Panc1 (cell line): Measurements from ENCODE around the gene NR5A1. TPM values are rescaled to one million over a fixed set of nuclear protein-coding genes. Genes with fewer than 3 reads are reported as not detected.

Experiments used
- ATAC-seq: fragments of 200-7000 bp; cut with Tn5 transposase; 2 replicates; pipeline ENCODE4 v1.9.1; 2020; ENCODE audit warnings: mild to moderate bottlenecking, moderate library complexity
- BruUV-seq: library from RNA; stranded (reverse); fragments of 400-500 nt; replicated peaks from 2 replicates; lab custom pipeline; 2021; lab: Mats Ljungman, UMichigan
- CTCF ChIA-PET: fragments of 300-600 bp; sonication (Branson Sonifier 250); formaldehyde crosslinking; loops from one replicate; lab custom pipeline; 2022; ENCODE audit warnings: antibody characterized with exemption; lab: Charles Lee
- POLR2A ChIA-PET: fragments of 300-600 bp; sonication (Branson Sonifier 250); formaldehyde crosslinking; loops from one replicate; lab custom pipeline; 2022; ENCODE audit warnings: antibody characterized with exemption; lab: Charles Lee
- DNase-seq: peaks from one replicate; pipeline ENCODE4 v3.0.0-alpha.2; 2010; ENCODE audit warnings: low read depth, low spot score
- H3K27ac ChIP-seq: 2 replicates; pipeline ENCODE4 v1.5.1; 2011; ENCODE audit warnings: mild to moderate bottlenecking, low read length, inconsistent platforms
- H3K27me3 ChIP-seq: fragments of 200-500 bp; sonication (Bioruptor generic); 2 replicates; pipeline ENCODE4 v1.6.0; 2014; ENCODE audit warnings: low read length, inconsistent platforms; ENCODE audit not compliant: control insufficient read depth, insufficient read depth
- H3K36me3 ChIP-seq: fragments of 200-500 bp; sonication (Bioruptor generic); 2 replicates; pipeline ENCODE4 v1.5.1; 2014; ENCODE audit warnings: inconsistent platforms, mild to moderate bottlenecking, low read length, moderate library complexity; ENCODE audit not compliant: control insufficient read depth, insufficient read depth
- H3K4me1 ChIP-seq: 2 replicates; pipeline ENCODE4 v1.5.1; 2011; ENCODE audit warnings: inconsistent platforms, mild to moderate bottlenecking, low read length, moderate library complexity; ENCODE audit not compliant: control insufficient read depth, insufficient read depth
- H3K4me3 ChIP-seq, 2 experiments: 2 replicates each; pipeline ENCODE4 v1.5.1; 2011 to 2012; ENCODE audit warnings: low read depth in 2 of 2, low read length in 2 of 2, mild to moderate bottlenecking in 2 of 2, inconsistent platforms in 1 of 2, moderate library complexity in 1 of 2
- H3K9me3 ChIP-seq: fragments of 200-500 bp; sonication (Bioruptor generic); 2 replicates; pipeline ENCODE4 v1.5.1; 2014; ENCODE audit warnings: low read depth, mild to moderate bottlenecking, inconsistent platforms, low read length, moderate library complexity; ENCODE audit not compliant: control insufficient read depth, insufficient read depth
- CTCF ChIP-seq: fragments of 450-650 bp; IDR thresholded peaks from 2 replicates; pipeline ENCODE4 v1.5.1; 2017; ENCODE audit warnings: mild to moderate bottlenecking
- POLR2AphosphoS5 ChIP-seq: IDR thresholded peaks from 2 replicates; pipeline ENCODE4 v1.6.1; 2012; ENCODE audit warnings: mild to moderate bottlenecking, low read depth, low read length, moderate library complexity
- SIN3A ChIP-seq: IDR thresholded peaks from 2 replicates; pipeline ENCODE4 v1.6.1; 2012; ENCODE audit warnings: low read depth, mild to moderate bottlenecking, low read length, moderate library complexity, borderline replicate concordance; ENCODE audit not compliant: insufficient read depth
- TCF7L2 ChIP-seq: IDR thresholded peaks from 2 replicates; pipeline ENCODE4 v1.6.1; 2011; ENCODE audit warnings: mild to moderate bottlenecking, low read depth, low read length, inconsistent platforms
- in situ Hi-C: cut with HindIII; loops from 2 replicates; pipeline ENCODE4 v1.10.0; 2016; ENCODE audit warnings: low sequenced_read_pairs, low pct_unique_long_range_greater_than_20kb
- intact Hi-C: fragments of 100-400 bp; cut with micrococcal nuclease; formaldehyde crosslinking; loops from one replicate; pipeline ENCODE4 v1.10.0; 2022; ENCODE audit not compliant: unreplicated experiment
- total RNA-seq: library from RNA; stranded (reverse); gene quantifications from one replicate; pipeline ENCODE4 v1.2.1, GENCODE V29; 2021; ENCODE audit not compliant: unreplicated experiment
- TF ChIP-seq, protein P1 (sequence below), 2 experiments: IDR thresholded peaks; 2 replicates each; pipeline ENCODE4 v1.6.1; 2011 to 2012; ENCODE audit warnings: low read depth in 2 of 2, control low read depth in 1 of 2, low read length in 1 of 2, mild to moderate bottlenecking in 1 of 2, moderate library complexity in 1 of 2; ENCODE audit not compliant: insufficient read depth in 1 of 2

Gene NR5A1
- total RNA-seq, 1 experiment from 2014 or later, result 2.5 TPM

- intact Hi-C loops, result no loop called here
- TF ChIP-seq, protein P1, sequence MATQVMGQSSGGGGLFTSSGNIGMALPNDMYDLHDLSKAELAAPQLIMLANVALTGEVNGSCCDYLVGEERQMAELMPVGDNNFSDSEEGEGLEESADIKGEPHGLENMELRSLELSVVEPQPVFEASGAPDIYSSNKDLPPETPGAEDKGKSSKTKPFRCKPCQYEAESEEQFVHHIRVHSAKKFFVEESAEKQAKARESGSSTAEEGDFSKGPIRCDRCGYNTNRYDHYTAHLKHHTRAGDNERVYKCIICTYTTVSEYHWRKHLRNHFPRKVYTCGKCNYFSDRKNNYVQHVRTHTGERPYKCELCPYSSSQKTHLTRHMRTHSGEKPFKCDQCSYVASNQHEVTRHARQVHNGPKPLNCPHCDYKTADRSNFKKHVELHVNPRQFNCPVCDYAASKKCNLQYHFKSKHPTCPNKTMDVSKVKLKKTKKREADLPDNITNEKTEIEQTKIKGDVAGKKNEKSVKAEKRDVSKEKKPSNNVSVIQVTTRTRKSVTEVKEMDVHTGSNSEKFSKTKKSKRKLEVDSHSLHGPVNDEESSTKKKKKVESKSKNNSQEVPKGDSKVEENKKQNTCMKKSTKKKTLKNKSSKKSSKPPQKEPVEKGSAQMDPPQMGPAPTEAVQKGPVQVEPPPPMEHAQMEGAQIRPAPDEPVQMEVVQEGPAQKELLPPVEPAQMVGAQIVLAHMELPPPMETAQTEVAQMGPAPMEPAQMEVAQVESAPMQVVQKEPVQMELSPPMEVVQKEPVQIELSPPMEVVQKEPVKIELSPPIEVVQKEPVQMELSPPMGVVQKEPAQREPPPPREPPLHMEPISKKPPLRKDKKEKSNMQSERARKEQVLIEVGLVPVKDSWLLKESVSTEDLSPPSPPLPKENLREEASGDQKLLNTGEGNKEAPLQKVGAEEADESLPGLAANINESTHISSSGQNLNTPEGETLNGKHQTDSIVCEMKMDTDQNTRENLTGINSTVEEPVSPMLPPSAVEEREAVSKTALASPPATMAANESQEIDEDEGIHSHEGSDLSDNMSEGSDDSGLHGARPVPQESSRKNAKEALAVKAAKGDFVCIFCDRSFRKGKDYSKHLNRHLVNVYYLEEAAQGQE (IDR thresholded peaks at IDR 0.05; ENCODE audit: insufficient read depth in 1 of 2, low read depth in 2 of 2, low read length in 1 of 2), result no peak
- no peak for TF ChIP-seq TCF7L2
- no peak for TF ChIP-seq SIN3A
- no peak for TF ChIP-seq CTCF
- no peak for TF ChIP-seq POLR2AphosphoS5
- no peak for DNase-seq
- Histone ChIP-seq H3K36me3 (no peaks in the 10 kb centered on the region), H3K27ac (no peak overlapping the region), H3K27me3 (no peaks in the 10 kb centered on the region; the same call in 1 of the 2 replicates), H3K4me1 (no peaks in the 10 kb centered on the region), H3K9me3 (no peaks in the 10 kb centered on the region), H3K4me3 (no peak overlapping the region)
- ChIA-PET CTCF (interaction anchor here (0.7 kb wide), 1 partner anchor 652 kb away, joined by 16 read pairs; no protein-coding TSS in a partner anchor), POLR2A (no interaction called here)
- in situ Hi-C loops, result no loop called here
- BruUV-seq, result no TSS peak
- ATAC-seq, result no peak
These were observed 4.2 kb downstream of the NR5A1 start for GRCh38 chr9:124502711-124503702.

DNA sequence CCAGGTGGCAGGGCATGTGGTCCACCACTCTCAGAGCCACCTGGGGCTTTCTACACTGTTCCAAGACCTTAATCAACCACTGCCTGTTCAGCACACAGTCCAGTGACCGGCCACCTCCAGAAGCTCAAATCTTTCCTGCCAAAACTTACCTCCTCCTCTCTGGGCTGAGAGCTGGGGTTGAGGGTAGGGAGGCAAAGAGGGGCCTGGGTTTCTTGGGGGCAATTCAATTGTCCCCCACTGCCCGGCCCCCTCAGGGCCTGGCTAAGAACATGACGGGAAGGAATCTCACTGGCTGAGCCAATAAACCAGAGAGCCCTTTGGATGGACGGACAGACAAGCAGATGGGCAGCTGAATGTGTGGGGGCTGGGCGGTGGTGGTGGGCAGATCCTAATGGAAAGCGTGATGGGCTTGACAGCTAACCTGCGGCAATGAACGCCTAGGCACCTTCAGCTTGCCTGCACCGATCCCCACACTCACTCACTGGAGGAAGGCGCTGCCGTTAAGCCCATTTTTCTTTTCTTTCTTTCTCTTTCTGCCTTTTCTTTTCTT, 5.4 kb downstream of the NR5A1 start:
- H3K36me3 ChIP-seq, result no peaks in the 10 kb centered on the region
- in situ Hi-C loops, result no loop called here
- DNase-seq, result no peak
- H3K27me3 ChIP-seq, result no peaks in the 10 kb centered on the region; the same call in 1 of the 2 replicates
- H3K4me3 ChIP-seq, result no peak overlapping the region
- no peaks in the 10 kb centered on the region for H3K4me1 ChIP-seq
- TF ChIP-seq, protein P1 (IDR thresholded peaks at IDR 0.05; ENCODE audit: insufficient read depth in 1 of 2, low read depth in 2 of 2, low read length in 1 of 2), result no peak
- no peak for TF ChIP-seq SIN3A
- TF ChIP-seq TCF7L2, result no peak
- TF ChIP-seq CTCF, result no peak
- no peak for TF ChIP-seq POLR2AphosphoS5
- no peaks in the 10 kb centered on the region for H3K9me3 ChIP-seq
- no TSS peak for BruUV-seq
- no peak for ATAC-seq
- ChIA-PET CTCF (no interaction called here), POLR2A (no interaction called here)
- intact Hi-C loops, result no loop called here
- H3K27ac ChIP-seq, result no peak overlapping the region
